ENCODE data around the gene ATP8B1.

- TF ChIP-seq POLR2A (IDR thresholded peaks at IDR 0.05) (no peak), CTCF (IDR thresholded peaks at IDR 0.05) (no peak)
These were observed 9.7 kb downstream of the ATP8B1 start for GRCh38 chr18:57793302-57793986.

All from body of pancreas (tissue), 4 donors.